ENCODE results near the gene EXTL2.
"Not testable (repeated sequence)": the region's sequence is repeated elsewhere in the genome, so short reads cannot be mapped to it uniquely, and the experiment has no call there.

Gene EXTL2

DNA sequence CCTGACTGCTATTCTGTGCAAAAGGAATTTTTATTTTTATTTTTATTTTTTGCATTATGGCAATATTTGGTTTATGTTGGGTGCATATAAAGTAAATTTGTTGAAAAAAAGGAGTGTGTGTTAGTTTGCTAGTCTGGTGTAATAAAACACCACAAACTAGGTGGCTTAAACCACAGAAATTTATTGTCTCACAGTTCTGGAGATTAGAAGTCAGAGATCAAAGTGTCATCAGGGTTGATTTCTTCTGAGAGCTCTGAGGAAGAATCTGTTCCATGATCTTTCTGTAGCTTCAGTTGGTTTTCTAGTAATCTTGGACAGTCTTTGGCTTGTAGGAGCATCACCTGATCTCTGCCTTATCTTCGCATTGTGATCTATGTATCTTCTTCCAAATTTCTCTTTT lies 7.7 kb upstream of the EXTL2 start:
- DNase-seq (ENCODE audit: low read depth) = no peak

DNA sequence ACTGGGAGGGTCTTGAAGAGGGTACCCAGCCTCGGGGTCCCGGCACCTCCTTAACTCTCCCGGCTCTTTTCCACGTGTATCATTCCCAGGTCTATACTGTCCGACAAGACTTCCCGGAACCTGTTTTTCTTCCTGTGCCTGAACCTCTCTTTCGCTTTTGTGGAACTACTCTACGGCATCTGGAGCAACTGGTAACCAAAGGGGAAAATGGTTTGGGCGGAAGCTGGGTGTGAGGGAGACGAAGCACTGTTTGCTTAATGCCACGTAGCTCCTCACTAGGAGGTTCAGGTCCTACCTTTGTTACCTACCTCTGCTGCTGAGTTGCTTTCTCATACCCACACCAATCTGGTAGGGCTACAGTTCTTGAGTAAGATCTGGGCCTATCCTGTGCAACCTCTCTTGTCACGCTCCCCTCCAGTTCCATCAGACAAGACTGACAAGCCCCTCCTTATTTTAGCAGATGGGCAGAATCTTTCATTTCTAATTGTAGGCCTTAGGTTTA lies 1.9 kb upstream of the EXTL2 start:
- DNase-seq (ENCODE audit: low read depth) = peak; percentile 2

DNA sequence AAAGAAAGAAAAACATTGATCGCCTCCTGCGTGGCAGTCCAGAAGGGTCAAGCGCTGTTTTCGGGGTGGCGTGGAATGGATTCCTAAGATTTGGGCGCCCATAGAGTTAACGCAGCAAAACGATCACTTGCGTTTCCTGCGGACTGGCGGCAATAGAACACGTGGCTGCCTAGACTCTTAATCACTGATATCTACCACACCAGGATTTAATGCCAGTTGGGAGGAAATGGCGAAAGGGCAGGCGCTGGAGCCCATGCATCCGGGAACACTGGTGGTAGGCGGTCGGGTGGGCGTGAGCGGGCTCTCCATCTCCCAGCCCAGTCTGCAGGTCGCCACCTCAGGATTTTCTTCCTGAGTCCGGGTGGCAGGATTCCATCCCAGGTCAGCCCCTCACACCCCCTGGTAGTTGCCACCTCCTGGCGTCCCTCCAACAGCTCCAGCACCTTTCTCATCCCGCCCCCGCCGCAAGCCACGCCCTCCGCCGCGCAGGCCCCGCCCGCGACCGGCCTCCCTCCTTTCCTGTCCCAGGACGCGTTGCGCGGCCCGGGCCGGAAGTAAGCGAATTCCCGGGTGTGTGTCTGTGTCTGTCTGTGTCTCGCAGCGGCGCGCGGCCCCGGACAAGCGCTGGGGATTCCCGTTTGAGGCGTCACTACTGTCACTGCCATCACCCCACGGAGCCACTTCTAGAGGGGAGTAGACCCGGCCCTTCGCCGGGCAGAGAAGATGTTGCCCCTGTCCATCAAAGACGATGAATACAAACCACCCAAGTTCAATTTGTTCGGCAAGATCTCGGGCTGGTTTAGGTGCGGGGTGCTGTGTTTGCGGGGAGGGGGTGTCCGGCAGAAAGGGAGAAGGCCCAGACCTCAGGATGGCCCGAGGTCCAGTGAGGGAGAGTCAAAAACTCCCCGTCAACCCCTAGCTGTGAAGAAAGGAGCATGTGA lies 1.2 kb upstream of the EXTL2 start, which contains the start of gene SLC30A7:
Gene SLC30A7, plus strand, starts transcription at position 551 of the 941 bp plus-strand sequence. Its CDS starts 173 bp downstream, at position 724.
- peak; percentile 97 for DNase-seq (ENCODE audit: low read depth)

DNA sequence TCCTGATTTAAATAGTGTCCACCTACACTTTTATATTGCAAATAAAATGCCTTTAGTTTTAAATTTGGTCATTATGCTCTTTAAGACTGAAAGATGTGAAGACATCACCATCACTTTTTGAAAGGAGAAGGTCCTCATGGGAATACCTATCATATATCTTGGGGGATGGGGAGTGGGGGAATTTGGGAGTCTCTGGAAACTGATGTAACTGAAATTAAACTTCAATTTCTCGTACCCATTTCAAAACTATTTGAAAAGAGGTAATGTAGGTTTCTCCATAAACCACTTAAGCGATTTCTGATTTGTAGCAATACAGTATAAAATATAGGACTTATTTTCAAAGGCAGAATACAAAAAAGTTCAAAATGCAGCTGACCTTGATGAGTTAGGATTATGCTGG lies 924 bp downstream of the EXTL2 start:
- no peak for DNase-seq (ENCODE audit: low read depth)

DNA sequence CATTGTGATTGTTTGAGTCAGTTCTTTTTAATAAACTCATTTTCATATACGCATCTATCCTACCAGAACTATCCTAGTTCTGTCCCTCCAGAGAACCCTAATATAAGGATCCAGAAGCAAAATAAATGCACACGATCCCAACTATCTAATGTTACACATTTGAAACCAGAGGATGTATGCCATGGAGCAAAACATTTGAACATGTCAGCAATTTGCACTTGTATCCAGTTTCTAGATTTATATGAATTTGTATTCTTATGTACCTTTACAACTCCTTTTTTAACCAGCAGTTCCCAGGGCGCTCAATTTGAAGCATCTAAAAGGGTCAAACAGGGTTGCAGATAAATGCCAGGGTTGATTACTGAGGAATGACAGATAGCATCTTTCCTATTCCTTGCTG lies 2.1 kb downstream of the EXTL2 start:
- no peak for DNase-seq (ENCODE audit: low read depth)

DNA sequence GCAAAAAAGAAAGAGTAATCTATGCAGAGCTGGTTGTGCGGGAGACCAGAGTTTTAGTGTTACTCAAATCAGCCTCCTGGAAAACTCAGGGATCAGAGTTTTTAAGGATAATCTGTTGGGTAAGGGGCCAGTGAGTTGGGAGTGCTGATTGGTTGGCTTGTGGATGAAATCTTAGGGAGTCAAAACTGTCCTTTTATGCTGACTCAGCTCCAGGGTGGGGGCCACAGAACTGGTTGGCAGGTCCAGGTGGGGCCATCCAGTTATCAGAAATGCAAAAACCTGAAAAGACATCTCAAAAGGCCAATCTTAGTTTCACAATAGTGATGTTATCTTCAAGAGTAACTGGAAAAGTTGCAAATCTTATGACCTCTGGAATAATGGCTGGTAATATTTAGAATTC lies 3.3 kb downstream of the EXTL2 start:
- DNase-seq (ENCODE audit: low read depth) = no peak

DNA sequence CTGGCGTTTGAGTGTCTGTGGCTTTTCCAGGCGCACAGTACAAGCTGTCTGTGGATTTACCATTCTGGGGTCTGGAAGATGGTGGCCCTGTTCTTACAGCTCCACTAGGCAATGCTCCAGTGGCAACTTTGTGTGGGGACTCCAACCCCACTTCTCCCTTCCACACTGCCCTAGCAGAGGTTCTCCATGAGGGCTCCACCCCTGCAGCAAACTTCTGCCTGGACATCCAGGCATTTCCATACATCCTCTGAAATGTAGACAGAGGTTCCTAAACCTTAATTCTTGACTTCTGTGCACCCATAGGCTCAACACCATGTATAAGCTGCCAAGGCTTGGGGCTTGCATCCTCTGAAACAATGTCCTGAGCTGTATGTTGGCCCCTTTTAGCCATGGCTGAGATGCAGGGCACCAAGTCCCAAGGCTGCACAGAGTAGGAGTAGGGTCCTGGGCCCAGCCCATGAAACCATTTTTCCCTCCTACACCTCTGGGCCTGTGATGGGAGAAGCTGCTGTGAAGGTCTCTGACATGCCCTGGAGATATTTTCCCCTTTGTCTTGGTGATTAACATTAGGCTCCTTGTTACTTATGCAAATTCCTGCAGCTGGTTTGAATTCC lies 4.7 kb downstream of the EXTL2 start:
- DNase-seq (ENCODE audit: low read depth) = not testable (repeated sequence)

DNA sequence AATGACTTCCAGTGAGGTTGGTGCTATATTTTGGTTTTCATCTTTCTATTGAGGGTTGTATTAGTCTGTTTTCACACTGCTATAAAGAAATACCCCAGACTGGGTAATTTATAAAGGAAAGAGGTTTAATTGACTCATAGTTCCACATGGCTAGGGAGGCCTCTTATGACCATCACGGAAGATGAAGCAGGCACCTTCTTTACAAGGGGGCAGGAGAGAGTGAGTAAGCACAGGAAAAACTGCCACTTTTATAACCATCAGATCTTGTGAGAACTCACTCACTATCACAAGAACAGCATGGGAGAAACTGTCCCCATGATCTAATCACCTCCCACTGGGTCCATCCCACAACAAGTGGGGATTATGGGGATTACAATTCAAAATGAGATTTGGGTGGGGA lies 5.6 kb downstream of the EXTL2 start:
- DNase-seq (ENCODE audit: low read depth) = not testable (repeated sequence)

DNA sequence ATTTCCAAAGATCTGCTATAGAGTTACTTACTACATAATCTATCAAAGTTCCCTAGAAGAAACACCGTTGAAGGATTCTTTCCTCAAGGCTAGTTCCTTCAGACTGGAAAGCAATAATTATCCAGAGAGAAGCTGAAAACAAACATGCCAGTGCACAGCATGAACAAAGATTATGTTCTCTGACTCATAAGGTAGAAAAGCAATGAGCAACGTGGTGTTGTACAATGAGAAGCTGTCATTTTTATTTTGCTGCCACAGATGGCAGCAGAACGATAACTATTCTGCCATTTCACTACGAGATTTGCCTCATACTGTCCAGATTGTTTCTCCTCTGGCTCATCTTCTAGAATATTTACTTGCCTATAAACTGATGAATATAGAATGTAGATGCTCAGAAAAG lies 10.7 kb downstream of the EXTL2 start:
- DNase-seq (ENCODE audit: low read depth) = no peak

DNA sequence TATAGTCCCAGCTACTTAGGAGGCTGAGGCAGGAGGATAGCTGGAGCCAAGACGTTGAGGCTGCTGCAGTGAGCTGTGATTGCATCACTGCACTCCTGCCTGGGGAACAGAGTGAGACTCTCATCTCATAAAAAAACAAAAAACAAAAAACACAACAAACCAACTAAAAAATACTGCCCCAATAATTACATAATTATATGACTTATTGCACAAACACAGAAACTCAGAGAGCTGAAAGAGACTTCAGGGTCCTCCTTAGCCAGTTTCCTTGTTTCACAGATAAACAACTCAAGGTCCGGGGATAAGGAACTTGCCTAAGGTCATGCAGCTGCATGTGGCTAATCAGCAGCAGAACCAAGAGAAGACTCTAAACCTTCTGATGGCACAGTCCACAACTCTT lies 11.9 kb downstream of the EXTL2 start:
- DNase-seq (ENCODE audit: low read depth) = no peak

DNA sequence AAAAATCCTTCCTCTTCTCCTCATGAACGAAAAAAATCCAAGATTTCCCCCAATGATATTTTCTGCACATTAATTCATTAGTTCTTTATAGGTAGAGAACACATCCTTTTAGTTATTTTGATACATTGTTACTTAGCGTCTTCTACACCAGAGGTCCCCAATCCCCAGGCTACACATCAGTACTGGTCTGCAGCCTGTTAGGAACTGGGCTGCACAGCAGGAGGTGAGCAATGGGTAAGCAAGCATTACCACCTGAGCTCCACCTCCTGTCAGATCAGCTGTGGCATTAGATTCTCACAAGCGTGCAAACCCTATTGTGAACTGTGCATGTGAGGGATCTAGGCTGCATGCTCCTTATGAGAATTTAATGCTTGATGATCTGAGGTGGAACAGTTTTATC lies 13.0 kb downstream of the EXTL2 start:
- DNase-seq (ENCODE audit: low read depth) = no peak

DNA sequence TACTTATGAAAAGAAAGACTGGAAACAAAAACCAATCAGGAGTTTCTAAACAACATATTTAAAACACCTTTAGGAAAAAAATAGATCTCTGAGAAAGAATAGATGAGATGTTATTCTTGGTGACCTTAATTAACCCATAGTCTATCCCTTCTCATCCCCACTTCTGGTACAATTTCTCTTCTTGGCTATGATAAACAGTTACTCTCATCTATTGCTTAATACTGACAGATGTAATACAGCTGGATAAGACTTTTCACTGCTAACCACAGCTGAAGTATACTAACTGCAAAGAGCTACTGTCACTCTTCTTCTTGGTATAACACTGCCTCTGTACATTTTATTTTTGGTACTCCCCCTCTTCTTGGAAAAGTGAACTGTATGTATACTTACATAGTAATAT lies 15.2 kb downstream of the EXTL2 start:
- no peak for DNase-seq (ENCODE audit: low read depth)

DNA sequence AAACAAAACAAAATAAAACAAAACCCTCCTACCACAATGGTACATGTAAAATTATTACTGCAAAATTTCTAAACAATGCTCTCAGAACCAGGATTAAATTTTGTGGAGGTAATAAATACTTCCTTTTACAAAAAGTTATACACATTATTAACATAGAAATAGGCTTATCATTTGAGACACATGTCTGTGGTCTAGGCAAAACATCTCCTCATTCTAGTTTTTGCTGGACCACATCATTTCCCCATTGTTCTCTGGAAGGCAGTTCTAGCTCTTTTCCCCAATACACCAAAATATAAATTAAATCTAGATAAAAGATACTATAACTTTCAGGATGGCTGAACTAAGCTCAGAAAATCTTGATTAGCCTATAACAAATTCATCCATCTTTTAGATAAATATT lies 18.4 kb downstream of the EXTL2 start:
- no peak for DNase-seq (ENCODE audit: low read depth)

DNA sequence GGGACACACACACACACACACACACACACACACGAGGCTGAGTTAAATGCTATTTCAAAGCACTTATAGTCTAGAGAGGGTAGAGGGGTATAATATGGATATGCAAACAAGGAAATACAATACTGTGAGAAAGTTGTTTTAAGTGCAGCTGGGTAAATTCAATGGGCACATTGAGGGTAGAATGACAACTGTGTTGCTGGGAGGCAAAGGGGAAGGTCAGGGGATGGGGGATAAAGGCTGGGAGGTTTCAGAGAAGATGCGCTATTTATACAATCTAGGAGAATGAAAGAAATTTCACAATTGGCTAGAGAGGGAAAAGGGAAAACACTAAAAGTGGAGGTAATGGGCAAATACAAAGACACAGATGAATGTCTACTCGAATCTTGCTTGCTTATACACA lies 19.4 kb downstream of the EXTL2 start:
- no peak for DNase-seq (ENCODE audit: low read depth)

DNA sequence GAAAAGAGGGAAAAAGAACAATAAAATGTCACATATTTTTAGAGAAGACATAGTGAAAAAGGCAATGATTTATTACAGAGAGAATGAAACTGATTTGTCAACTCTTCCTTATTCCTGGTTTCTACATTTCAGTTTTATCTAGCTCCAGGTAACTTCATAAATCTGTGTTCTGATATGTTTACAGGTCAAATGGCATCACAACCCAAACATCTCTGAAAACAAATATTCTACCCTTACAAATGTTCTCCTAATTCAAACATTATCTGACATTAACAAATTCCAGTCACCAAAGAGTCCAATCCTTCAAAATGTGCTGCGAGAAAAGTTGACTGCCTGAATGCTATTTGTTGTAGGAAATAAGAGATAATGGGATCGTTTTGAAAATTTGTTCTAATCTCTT lies 20.2 kb downstream of the EXTL2 start:
- DNase-seq (ENCODE audit: low read depth) = no peak

DNA sequence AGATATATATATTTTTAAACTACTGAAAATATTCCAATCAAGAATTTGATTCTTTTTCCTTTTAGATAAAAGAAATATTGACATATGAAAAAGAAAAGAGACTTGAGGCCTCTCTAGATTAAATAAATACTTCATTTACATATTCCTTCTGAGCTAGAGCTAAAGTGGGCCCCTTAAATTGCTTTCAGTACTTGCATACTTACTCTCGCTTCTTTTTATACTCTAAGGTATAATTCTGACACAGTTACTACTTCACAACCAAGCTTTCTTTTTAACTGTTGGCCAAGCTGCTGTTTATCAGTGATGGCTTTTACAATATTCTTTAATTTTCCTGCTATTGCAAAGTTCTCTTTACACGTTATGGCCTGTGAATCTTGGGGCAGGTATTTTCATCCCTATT lies 24.6 kb downstream of the EXTL2 start:
- no peak for DNase-seq (ENCODE audit: low read depth)

DNA sequence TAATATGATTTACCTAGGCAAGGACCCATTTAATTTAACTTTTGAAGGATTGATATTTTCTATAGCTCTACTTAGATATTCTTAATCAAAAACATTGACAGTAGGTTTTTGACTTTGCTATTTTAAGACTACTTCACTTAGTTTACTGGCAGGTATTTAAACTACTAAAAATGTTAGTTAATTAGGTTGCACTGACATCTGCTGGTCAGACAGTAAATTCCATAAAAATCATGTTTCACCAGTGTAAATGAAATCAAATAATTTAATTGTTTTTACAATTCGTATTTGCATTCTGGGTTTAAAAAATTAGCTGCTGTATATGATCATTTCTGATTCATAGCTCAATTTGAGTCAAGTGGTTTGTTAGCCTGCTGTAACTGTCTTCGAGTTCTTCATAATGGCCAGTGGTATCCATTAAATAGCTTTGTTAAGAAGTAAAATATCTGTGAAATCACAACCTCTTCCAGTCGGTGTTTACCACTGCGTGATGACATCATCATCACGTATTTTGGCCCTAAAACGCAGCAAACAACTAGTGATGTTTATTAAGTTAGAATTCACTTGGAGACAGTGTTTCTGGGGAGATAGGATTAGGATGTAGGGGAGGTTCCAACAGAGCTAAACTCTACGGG lies 26.2 kb downstream of the EXTL2 start:
- no peak for DNase-seq (ENCODE audit: low read depth)

DNA sequence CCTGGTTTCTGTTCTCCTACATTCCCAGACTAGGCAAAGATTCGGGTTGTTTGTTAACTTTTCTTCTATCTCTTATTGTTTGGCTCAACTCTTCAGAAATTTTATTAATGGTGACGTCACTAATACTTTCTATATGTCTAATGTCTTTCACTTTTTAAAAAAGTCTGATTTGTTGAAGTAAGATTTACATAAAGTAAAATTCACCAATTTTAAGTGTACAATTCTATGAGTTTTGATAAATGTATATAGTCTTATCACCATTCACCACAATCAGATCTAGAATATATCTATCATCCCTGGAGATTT lies 27.8 kb downstream of the EXTL2 start:
- no peak for DNase-seq (ENCODE audit: low read depth)

DNA sequence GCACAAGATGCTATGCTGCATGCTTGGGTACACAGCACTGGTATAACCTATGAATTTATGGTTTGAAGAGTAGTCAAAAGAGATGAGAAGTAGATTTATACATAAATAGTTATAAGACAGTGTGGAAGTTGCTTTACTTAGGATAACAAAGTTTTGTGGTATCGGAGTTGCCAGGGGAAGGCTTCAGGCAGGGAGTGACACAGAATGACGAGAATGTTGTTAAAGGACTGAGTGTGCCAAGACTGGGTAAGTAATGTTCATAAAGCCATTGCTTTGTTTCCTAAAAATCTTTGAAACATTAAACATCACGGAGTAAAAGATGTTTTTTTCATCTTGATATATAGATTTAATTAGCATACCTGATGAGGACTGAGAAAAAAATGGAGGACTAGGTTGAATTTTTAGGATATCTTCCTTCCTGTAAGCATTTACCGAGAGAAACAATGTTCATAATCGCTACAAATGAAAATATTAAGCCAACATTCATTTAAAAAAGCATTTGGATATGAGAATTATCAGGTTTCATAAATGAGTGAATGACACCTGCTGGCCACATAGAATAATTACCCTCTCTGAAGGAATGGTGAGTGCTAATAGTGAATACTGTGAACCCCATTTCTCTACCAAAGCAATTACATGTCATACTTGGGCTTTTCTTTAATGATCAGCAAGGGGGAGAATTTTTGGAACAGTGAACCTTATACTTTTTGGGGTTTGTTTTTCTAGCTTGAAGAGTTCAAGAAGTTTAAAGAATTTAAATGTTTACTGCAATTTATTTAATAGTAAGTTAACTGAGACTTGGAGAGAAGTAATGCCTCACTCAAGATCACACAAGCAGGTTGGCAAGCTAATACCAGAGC lies 28.4 kb downstream of the EXTL2 start:
- no peak for DNase-seq (ENCODE audit: low read depth)

DNA sequence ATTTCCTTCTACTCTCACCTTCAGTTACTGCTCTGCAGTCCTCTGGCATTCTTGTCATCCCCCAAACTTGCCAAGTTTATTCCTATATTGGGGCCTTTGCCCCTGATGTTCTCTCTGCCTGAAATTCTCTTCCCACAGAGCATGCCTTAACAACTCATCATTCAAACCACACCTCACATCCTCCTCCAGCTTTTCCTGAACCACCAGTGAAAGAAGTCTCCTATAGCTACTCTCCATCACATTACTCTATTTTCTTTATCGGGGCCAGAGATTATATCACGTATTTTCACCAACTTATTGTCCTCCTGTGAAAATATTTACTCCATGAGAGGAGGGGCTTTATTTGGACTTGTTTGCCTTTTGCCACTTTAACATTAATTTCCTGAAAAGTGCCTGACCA lies 32.1 kb downstream of the EXTL2 start:
- no peak for DNase-seq (ENCODE audit: low read depth)

DNA sequence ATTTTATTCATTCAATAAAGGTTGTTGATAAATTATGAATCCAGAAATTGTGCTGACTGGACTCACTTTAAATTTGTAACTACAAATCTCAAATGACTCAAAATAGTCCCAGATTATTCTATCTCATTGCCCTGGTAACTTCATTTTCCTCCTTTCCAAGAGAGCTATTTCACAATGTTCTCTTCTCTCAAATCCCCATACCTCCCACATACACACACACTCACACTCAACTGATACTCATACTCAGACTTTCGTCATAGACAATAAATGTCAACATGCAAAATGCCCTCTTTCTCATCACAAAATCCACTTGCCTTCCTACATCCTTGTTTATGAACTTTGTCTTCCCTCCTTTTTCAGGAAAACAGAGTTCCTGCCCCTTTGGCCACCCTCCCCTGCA lies 33.3 kb downstream of the EXTL2 start:
- DNase-seq (ENCODE audit: low read depth) = no peak

DNA sequence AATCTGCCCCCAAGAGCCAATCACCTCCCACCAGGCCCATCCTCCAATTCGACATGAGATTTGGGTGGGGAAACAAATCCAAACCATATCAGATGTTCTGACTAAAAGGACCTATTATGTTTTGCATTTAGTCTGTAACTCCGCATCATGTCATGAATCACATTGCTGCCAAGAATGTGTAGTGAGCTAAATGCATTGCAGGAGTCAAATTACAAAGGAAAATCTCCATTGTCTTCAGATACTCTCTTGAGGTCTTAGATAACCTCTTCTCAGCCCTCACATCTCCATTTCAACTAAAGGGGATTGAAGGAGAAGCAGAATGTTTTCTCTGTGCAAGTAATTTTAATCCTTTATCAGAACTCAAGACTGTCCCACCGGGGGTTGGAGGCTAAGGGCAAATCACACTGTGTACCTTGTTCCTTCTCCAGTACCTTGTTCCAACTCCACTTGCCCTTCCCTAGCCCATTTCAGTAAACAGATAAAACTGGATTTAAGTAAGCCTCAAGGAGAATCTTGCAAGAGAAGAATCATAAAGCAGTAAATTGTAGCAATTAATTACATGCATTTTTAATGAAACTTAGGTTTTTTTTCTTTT lies 34.1 kb downstream of the EXTL2 start:
- no peak for DNase-seq (ENCODE audit: low read depth)
